Aorta (tissue), 5 donors: ENCODE results near the gene ADGRL3. TPM values are rescaled to one million over a fixed set of nuclear protein-coding genes. Genes with fewer than 3 reads are reported as not detected.
"Not testable (repeated sequence)": the region's sequence is repeated elsewhere in the genome, so short reads cannot be mapped to it uniquely, and the experiment has no call there.

Source experiments
- ATAC-seq: fragments of 200-7000 bp; cut with Tn5 transposase; one replicate; pipeline ENCODE4 v1.9.1; 2022; ENCODE audit warnings: moderate library complexity; ENCODE audit not compliant: low FRiP score
- DNase-seq, 2 donors: peaks; one replicate each; pipeline ENCODE4 v3.0.0-alpha.2; 2020
- H3K27ac ChIP-seq, 2 donors: one replicate each; pipeline ENCODE4 v1.5.1; 2013; ENCODE audit warnings: low read length in 2 of 2, mild to moderate bottlenecking in 2 of 2, moderate library complexity in 2 of 2, control low read depth in 1 of 2, inconsistent platforms in 1 of 2, low read depth in 1 of 2
- H3K27me3 ChIP-seq, 2 donors: one replicate each; pipeline ENCODE4 v1.6.1; 2013; ENCODE audit warnings: control low read depth in 1 of 2, low read length in 1 of 2, mild to moderate bottlenecking in 1 of 2, moderate library complexity in 1 of 2; ENCODE audit not compliant: insufficient read depth in 2 of 2, control insufficient read depth in 1 of 2
- H3K36me3 ChIP-seq, 2 donors: one replicate each; pipeline ENCODE4 v1.6.1; 2013; ENCODE audit warnings: control low read depth in 1 of 2, low read length in 1 of 2, mild to moderate bottlenecking in 1 of 2; ENCODE audit not compliant: insufficient read depth in 2 of 2, control insufficient read depth in 1 of 2
- H3K4me1 ChIP-seq, 2 donors: one replicate each; pipeline ENCODE4 v1.6.1; 2013; ENCODE audit warnings: low read length in 2 of 2, control low read depth in 1 of 2, mild to moderate bottlenecking in 1 of 2, moderate library complexity in 1 of 2; ENCODE audit not compliant: insufficient read depth in 2 of 2, control insufficient read depth in 1 of 2
- H3K4me3 ChIP-seq, 2 donors: one replicate each; pipeline ENCODE4 v1.5.1; 2013; ENCODE audit warnings: low read length in 2 of 2, control low read depth in 1 of 2, mild to moderate bottlenecking in 1 of 2
- H3K9me3 ChIP-seq: one replicate; pipeline ENCODE4 v1.6.1; 2013; ENCODE audit warnings: mild to moderate bottlenecking, low read length; ENCODE audit not compliant: control insufficient read depth
- WGBS, 2 donors: extraction: QIAGEN DNeasy Blood & Tissue Kit; methylation state at CpG; one replicate each; pipeline ENCODE4 v1.1.7; 2013; 5-methylcytosine and 5-hydroxymethylcytosine counted together
- intact Hi-C, 2 donors: fragments of 100-400 bp; cut with DNase I; formaldehyde crosslinking; loops; one replicate each; pipeline versions ENCODE4 v1.14.2 to v1.15.0; 2022
- polyA plus RNA-seq, 2 donors: library from polyadenylated mRNA; stranded (reverse); fragments of 200-250 nt; gene quantifications; one replicate each; pipeline ENCODE4 v1.2.3, GENCODE V29; 2013
- total RNA-seq, 2 donors: library from RNA; stranded (reverse); fragmentation: NEBNext Ultra II Directional; extraction: Animal tissue kit (Norgen Biotek cat#: 25700); gene quantifications; one replicate each; pipeline ENCODE4 v1.2.1, GENCODE V29; 2021
- donor health status: healthy with polysubstance abuse.
- donor health status: Bipolar disorder and iron deficiency.
- donor health status: DM: no; HTN: no; CAD: no.
- donor health status: DM: no; HTN: no; CAD: no.
- donor health status: DM: yes; HTN: yes; CAD: no.

ADGRL3 gene
- total and polyA plus RNA-seq, 4 donors, result 1.8 to 110 (median 20.7) TPM

DNA sequence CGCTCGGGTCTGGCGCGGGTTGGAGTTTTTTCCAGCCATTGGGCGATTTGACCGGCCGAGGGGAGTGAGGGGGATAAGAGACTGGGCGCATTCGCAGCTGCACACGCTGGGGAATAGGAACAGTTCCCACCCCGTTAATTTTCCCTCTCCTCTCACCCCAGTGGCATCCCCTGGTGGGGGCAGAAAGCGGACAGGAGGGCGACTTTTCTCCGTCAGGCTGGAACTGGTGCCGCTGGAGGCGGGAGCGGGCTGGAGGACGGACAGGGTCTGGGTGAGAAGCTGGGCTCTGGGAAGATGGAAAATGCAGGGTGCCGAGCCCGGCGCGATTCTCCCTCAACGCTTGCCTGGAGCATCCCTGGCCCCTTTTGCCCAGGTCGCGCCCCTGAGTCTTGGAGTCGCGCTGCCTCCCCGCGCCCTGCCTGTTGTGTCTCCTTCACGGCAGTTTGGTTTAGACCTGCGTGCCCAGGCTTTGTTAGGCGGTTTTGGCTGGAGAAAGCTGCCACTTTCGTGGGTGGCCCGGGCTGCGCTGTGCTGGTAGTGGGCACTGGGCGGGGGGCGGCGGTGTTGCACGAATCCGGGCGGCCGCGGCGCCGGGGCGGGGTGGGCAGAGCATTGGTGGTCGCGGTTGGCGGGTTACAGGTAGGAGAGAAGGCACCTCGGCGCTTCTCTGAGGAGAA is 2.0 kb downstream of the ADGRL3 start:
- Histone ChIP-seq H3K9me3 (no peaks in the 10 kb centered on the region), H3K36me3 (no peaks in the 10 kb centered on the region), H3K4me1 (no peaks in the 10 kb centered on the region), H3K4me3 (peak overlapping the region; percentile 92 to 96), H3K27me3 (no peaks in the 10 kb centered on the region), H3K27ac (no peak overlapping the region)
- intact Hi-C loops, result loop anchor here in 1 of 2 donors (10.0 kb wide), 1 partner anchor 73 kb away; no protein-coding TSS in a partner anchor
- WGBS, 2 donors, result 0 to 1% methylated on average over 51 of the region's 51 CpGs
- ATAC-seq (peak; percentile 45), DNase-seq (peak in 1 of 2 donors; percentile 81)

DNA sequence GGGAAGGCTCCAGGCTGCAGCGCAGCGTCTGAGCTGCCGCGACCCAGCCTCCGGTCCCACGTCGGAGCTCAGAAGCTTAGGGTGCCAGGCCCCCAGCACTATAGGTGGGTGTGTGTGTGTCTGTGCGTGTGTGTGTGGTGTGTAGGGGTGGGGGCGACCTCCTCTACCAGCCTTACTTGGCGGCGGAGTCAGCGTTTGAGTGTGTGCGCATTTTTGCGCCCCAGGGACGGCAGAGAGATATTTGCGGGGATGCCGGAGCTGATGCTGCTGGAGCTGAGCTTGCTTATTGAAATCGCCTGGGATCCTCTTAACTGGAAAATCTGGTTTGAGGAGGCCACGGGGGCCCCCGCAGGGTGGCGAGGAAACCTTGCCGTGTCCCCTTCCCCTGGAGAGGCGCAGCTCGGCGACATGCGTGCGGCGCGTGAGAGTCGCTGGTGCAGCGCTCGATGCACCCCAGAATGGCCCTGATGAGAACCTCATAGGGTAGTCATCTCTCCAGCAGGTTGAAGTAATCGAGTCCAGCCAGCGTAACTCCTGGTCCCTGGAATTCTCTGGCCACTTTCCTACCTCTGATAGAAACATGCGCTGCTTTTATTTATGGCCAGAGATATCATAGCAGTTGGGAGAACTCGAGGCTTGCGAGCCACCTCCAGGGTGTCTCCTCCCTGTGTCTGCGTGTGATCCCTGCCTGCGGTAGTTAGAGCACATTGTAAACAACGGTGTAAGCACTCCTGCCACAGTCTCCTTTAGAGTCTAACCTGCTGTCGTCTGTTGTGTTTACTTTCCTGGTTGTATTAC is 2.7 kb downstream of the ADGRL3 start:
- DNase-seq (peak in 1 of 2 donors; percentile 70), ATAC-seq (peak; percentile 60)
- Histone ChIP-seq H3K9me3 (no peaks in the 10 kb centered on the region), H3K4me1 (no peaks in the 10 kb centered on the region), H3K4me3 (peak overlapping the region; percentile 92 to 96), H3K27ac (peak overlapping the region in 1 of 2 donors; percentile 30), H3K36me3 (no peaks in the 10 kb centered on the region), H3K27me3 (no peaks in the 10 kb centered on the region)
- WGBS, 2 donors, result 1 to 2% methylated on average over 41 of the region's 41 CpGs
- intact Hi-C loops, result loop anchor here in 1 of 2 donors (10.0 kb wide), 1 partner anchor 72 kb away; no protein-coding TSS in a partner anchor

DNA sequence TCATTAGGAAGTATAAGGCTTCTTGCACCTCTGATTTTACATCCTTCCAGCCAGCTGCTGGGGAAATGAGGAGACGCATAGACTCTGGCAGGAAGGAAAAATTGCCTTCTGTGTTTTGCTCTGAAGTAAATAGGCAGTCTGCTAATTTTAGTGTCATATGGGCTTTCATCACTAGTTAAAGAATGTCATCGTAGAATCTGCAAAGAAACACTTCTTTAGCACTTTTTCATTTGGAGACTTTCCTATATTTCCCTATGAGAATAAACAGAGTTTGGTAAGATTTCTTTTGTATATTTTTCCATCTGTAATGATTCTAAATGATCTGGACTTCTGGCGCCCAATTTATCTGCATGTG is 3.3 kb downstream of the ADGRL3 start:
- H3K9me3 ChIP-seq, result no peaks in the 10 kb centered on the region
- 15 to 24% methylated on average over 3 of the region's 3 CpGs for WGBS, 2 donors
- no peaks in the 10 kb centered on the region for H3K4me1 ChIP-seq
- peak overlapping the region; percentile 92 to 96 for H3K4me3 ChIP-seq
- ATAC-seq (no peak), DNase-seq (no peak)
- intact Hi-C loops, result loop anchor here in 1 of 2 donors (10.0 kb wide), 1 partner anchor 71 kb away; no protein-coding TSS in a partner anchor
- no peaks in the 10 kb centered on the region for H3K27me3 ChIP-seq
- no peak overlapping the region for H3K27ac ChIP-seq
- no peaks in the 10 kb centered on the region for H3K36me3 ChIP-seq

DNA sequence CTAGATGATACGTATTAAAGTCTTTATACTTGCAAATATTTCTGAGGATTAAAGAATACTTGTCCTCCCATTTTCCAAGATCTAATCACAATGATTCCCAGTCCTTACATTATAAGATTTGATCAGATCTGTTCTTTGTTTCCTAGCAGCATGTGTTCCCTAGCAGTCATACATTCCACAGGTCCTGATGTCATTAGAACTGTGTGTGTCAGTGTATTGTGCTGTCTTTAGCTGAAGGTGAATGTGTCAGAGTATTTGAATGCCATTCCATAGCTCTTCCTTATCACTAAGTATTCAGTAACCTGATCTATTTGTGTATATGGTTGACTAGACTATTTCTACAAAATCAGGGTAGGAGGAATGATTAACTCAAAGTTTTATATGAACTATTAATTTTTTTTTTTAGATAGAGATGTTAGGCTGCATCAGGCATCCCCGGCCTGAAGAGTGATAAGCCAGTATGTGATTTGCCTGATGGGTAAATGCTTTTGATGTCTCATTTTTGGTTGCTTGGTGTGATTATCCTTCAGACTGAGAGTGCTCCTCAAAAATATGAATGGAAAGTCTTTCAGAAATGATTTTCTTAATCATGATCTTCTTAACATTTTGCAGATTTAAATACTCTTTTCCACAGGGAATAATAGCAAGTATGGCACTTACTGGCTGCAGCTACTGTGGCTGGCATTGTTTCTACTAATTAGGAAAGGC is 4.4 kb downstream of the ADGRL3 start:
- WGBS, 2 donors, result 51 to 59% methylated on average over 2 of the region's 2 CpGs
- DNase-seq, result no peak
- ATAC-seq, result no peak
- H3K27me3 ChIP-seq, result no peaks in the 10 kb centered on the region
- no peak overlapping the region for H3K4me3 ChIP-seq
- no peaks in the 10 kb centered on the region for H3K4me1 ChIP-seq
- no peaks in the 10 kb centered on the region for H3K36me3 ChIP-seq
- intact Hi-C loops, result loop anchor here in 1 of 2 donors (10.0 kb wide), 1 partner anchor 70 kb away; no protein-coding TSS in a partner anchor
- no peaks in the 10 kb centered on the region for H3K9me3 ChIP-seq
- no peak overlapping the region for H3K27ac ChIP-seq

DNA sequence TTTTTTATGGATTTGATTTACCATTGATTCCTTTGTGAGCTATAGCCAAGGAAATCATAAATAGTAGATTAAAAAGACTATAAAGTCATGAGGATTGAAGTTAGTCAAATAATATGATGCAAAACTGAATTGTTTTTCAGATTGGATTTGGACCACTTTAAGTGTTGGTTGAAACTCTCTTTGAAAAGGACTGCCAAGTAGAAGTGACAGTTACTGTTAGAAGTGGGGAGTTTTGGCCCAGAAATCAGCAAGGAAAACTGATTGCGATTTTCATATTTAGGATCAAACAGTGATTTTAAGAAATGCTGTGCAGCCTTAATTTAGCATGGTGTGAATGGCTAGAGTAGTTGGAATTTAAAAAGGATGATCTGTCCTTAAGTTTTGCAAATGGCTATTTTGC is 4.9 kb downstream of the ADGRL3 start:
- intact Hi-C loops, result loop anchor here in 1 of 2 donors (10.0 kb wide), 1 partner anchor 70 kb away; no protein-coding TSS in a partner anchor
- no peak overlapping the region for H3K4me3 ChIP-seq
- WGBS, 2 donors, result 48 to 68% methylated on average over 1 of the region's 1 CpG
- ATAC-seq (no peak), DNase-seq (no peak)
- no peaks in the 10 kb centered on the region for H3K9me3 ChIP-seq
- no peaks in the 10 kb centered on the region for H3K27me3 ChIP-seq
- H3K4me1 ChIP-seq, result no peaks in the 10 kb centered on the region
- no peaks in the 10 kb centered on the region for H3K36me3 ChIP-seq
- H3K27ac ChIP-seq, result no peak overlapping the region

DNA sequence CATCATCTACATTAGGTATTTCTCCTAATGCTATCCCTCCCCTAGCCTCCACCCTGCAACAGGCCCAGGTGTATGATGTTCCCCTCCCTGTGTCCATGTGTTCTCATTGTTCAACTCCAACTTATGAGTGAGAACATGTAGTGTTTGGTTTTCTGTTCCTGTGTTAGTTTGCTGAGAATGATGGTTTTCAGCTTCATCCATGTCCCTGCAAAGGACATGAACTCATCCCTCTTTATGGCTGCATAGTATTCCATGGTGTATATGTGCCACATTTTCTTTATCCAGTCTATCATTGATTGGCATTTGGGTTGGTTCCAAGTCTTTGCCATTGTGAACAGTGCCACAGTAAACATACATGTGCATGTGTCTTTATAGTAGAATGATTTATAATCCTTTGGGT is 7.0 kb downstream of the ADGRL3 start:
- intact Hi-C loops, result loop anchor here in 1 of 2 donors (10.0 kb wide), 1 partner anchor 68 kb away; no protein-coding TSS in a partner anchor
- H3K36me3 ChIP-seq, H3K9me3 ChIP-seq, ATAC-seq, H3K4me3 ChIP-seq, H3K27ac ChIP-seq, H3K27me3 ChIP-seq, H3K4me1 ChIP-seq, DNase-seq: not testable (repeated sequence)

DNA sequence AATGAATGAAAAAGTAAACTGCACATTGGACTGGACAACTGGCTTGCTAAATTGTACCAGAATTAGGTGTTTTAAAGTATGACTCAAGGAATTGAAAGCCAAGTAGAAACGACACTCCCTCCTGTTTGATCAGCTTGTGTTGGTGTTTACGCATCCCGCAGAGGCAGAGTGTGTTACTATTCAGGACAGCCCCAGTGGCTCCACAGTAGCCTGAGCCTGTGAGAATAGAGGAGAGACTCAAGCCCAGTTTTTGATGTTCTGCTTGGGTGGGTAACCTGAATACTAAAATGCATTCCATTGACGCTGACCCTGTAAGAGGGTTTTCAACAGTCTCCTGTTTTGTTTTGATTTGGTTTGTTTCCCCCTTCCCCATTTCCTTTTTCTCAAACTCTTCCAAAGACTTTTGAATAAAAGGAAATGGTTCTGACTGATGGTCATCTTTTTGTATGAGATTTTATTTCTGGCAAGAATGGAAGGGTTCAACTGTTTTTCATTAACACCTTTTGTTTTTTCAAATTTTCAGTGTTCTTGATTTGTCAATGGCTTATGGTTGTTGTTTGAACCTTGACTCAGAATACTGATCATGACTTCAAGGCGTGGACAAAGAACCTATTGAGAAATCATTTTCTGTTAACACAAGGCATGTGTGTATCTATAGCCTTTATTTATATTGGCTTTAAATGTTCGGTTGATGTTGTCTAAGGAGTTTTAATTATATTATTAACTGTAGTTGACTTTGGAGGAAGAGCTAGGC is 10.2 kb downstream of the ADGRL3 start:
- H3K36me3 ChIP-seq, result no peaks in the 10 kb centered on the region
- intact Hi-C loops, result no loop called here
- H3K4me1 ChIP-seq, result peaks cover 0 to 8% of the 10 kb centered on the region in 2 donors
- H3K27ac ChIP-seq, result no peak overlapping the region
- no peaks in the 10 kb centered on the region for H3K27me3 ChIP-seq
- no peak for DNase-seq
- no peaks in the 10 kb centered on the region for H3K9me3 ChIP-seq
- WGBS, 2 donors, result 79 to 83% methylated on average over 6 of the region's 6 CpGs
- no peak overlapping the region for H3K4me3 ChIP-seq
- no peak for ATAC-seq

DNA sequence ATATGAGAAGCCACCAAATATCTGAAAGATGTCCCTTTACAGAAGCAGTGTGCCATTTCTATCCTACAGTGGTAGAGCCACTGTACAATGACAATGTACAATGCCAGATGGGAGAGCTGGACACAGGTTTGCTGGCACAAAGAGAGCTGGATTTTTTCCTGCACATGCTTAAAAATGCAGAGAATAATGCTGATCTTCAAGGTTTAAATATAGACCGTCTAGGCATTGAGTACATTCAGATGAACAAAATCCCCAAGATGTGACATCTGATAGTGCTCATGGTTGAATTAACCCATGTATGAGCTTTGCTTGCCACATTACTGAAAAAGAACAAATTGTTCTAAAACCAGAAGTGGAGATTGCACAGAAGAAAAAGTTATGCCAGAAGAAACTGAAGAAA is 11.7 kb downstream of the ADGRL3 start:
- Histone ChIP-seq H3K4me1 (peaks cover 0 to 8% of the 10 kb centered on the region in 2 donors), H3K9me3 (no peaks in the 10 kb centered on the region), H3K27ac (no peak overlapping the region), H3K36me3 (no peaks in the 10 kb centered on the region), H3K4me3 (no peak overlapping the region), H3K27me3 (no peaks in the 10 kb centered on the region)
- 15 to 37% methylated on average over 1 of the region's 1 CpG for WGBS, 2 donors
- intact Hi-C loops, result no loop called here
- ATAC-seq, result no peak
- DNase-seq, result no peak
